ENCODE results near the gene ZSCAN5B. TPM values are rescaled to one million over a fixed set of nuclear protein-coding genes. Genes with fewer than 3 reads are reported as not detected.

Gene ZSCAN5B
- total and polyA plus RNA-seq, 9 of the 15 experiments (the other 6 are each of a cell fraction or from before 2014, with no cell fraction given) = 0.03 to 0.07 TPM; not detected in 7

DNA sequence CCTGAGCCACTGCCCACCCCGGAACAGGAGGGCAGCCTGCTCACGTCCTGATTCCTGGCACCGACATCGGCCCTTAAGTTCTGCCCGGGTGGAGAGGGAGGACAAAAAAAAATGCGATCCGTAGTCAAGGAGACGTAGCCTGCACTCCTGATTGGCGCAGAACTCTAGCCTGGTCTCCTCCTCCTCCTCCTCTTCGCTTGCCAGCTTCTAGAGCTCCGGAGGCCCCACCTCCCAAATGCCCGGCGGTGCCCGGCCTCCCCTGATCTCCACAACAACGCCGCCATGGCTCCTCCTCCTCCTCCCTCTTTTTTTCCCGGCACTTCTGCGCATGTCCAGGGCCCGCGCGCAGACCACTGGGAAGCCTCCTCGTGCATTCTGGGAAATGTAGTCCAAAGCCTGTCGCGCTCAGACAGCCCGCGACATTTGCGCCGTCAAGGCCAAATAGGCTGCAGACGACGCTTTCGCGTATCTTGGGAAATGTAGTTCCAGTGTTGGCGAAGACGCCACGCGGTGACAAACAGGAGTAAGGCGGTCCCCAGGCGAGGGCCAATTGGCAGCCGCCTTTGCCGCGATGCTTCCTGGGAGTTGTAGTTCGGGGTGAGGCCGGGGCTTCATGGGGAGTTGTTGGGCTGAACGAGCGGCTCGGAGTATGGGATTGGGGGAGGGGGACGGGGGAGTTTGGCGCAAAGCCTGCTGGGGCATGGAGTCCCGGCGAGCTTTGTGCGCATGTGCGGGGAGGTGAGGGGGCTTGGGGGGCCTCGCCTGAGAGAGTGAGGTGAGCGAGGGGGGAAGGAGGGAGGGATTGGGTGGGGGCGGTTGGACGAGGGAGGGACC is 56.8 kb downstream of the ZSCAN5B start, which contains the start of gene ZNF444 (continued):
- TF ChIP-seq ELK1 (CRISPR knock-in tag; IDR thresholded peaks at IDR 0.05) (no peak), ZFX (CRISPR knock-in tag; IDR thresholded peaks at IDR 0.05) (peak; percentile 76), ZNF780A (CRISPR knock-in tag; IDR thresholded peaks at IDR 0.05) (no peak), GABPA (tag; conservative IDR thresholded peaks at IDR 0.05; ENCODE audit: low read depth) (peak; percentile 68), POU5F1 (IDR thresholded peaks at IDR 0.05; ENCODE audit: borderline replicate concordance, low read depth, low read length, partially characterized antibody) (peak; percentile 84), NBN (IDR thresholded peaks at IDR 0.05; ENCODE audit: low read depth) (no peak), PTRF (tag; IDR thresholded peaks at IDR 0.05) (no peak), TSHZ1 (CRISPR knock-in tag; IDR thresholded peaks at IDR 0.05) (no peak), ZKSCAN8 (CRISPR knock-in tag; IDR thresholded peaks at IDR 0.05) (no peak), TEAD4 (IDR thresholded peaks at IDR 0.05; ENCODE audit: low read length) (no peak), TEAD4 (CRISPR knock-in tag; IDR thresholded peaks at IDR 0.05; ENCODE audit: borderline replicate concordance) (no peak), ARNT (IDR thresholded peaks at IDR 0.05) (peak in 1 of 2 experiments; percentile 99; a peak in 2 of 4 replicates), PCBP1 (IDR thresholded peaks at IDR 0.05; ENCODE audit: low read depth, low read length, poor library complexity, severe bottlenecking) (no peak), FOXA3 (CRISPR knock-in tag; conservative IDR thresholded peaks at IDR 0.05 in 1 of 2, IDR thresholded peaks at IDR 0.05 in 1 of 2) (no peak; a peak in 1 of 4 replicates), NELFE (IDR thresholded peaks at IDR 0.05; ENCODE audit: insufficient read depth, insufficient read length) (no peak), KAT7 (CRISPR knock-in tag; IDR thresholded peaks at IDR 0.05; ENCODE audit: borderline replicate concordance) (no peak), GTF2F1 (IDR thresholded peaks at IDR 0.05; ENCODE audit: low read depth, low read length) (no peak), MCM5 (IDR thresholded peaks at IDR 0.05; ENCODE audit: low read depth) (no peak), CTCFL (IDR thresholded peaks at IDR 0.05; ENCODE audit: borderline replicate concordance, insufficient read depth, low read depth, low read length, poor library complexity, severe bottlenecking) (no peak), EZH2 (IDR thresholded peaks at IDR 0.05; ENCODE audit: borderline replicate concordance, low read depth, low read length) (no peak), MAFF (IDR thresholded peaks at IDR 0.05; ENCODE audit: low read length) (no peak), ZEB2 (IDR thresholded peaks at IDR 0.05) (no peak), WHSC1 (IDR thresholded peaks at IDR 0.05; ENCODE audit: low read length) (no peak)
